ENCODE results near the gene AGA. TPM values are rescaled to one million over a fixed set of nuclear protein-coding genes. Genes with fewer than 3 reads are reported as not detected.

The AGA gene
- total RNA-seq, 1 donor from 2014 or later = 27.7 TPM

- TF ChIP-seq CTCF (conservative IDR thresholded peaks at IDR 0.05; ENCODE audit: low read depth, low read length) = no peak
- H3K4me3 ChIP-seq (ENCODE audit: low read depth, low read length) = no peak overlapping the region
- DNase-seq (ENCODE audit: low read depth) = no peak
These were observed 31.7 kb downstream of the AGA start for GRCh38 chr4:177410566-177410965.

- no peak for DNase-seq (ENCODE audit: low read depth)
- no peak overlapping the region for H3K4me3 ChIP-seq (ENCODE audit: low read depth, low read length)
- TF ChIP-seq CTCF (conservative IDR thresholded peaks at IDR 0.05; ENCODE audit: low read depth, low read length) = no peak
These were observed 34.2 kb downstream of the AGA start for GRCh38 chr4:177408023-177408422.

GRCh38 chr4:177405508-177405907, 36.7 kb downstream of the AGA start:
- TF ChIP-seq CTCF (conservative IDR thresholded peaks at IDR 0.05; ENCODE audit: low read depth, low read length) = no peak
- no peak overlapping the region for H3K4me3 ChIP-seq (ENCODE audit: low read depth, low read length)
- no peak for DNase-seq (ENCODE audit: low read depth)

- no peak overlapping the region for H3K4me3 ChIP-seq (ENCODE audit: low read depth, low read length)
- peak; percentile 25 for DNase-seq (ENCODE audit: low read depth)
- TF ChIP-seq CTCF (conservative IDR thresholded peaks at IDR 0.05; ENCODE audit: low read depth, low read length) = no peak
These were observed 37.3 kb downstream of the AGA start for GRCh38 chr4:177404986-177405385.

GRCh38 chr4:177404342-177404741, 37.9 kb downstream of the AGA start:
- no peak for DNase-seq (ENCODE audit: low read depth)
- TF ChIP-seq CTCF (conservative IDR thresholded peaks at IDR 0.05; ENCODE audit: low read depth, low read length) = no peak
- no peak overlapping the region for H3K4me3 ChIP-seq (ENCODE audit: low read depth, low read length)

GRCh38 chr4:177403746-177404145, 38.5 kb downstream of the AGA start:
- TF ChIP-seq CTCF (conservative IDR thresholded peaks at IDR 0.05; ENCODE audit: low read depth, low read length) = no peak
- H3K4me3 ChIP-seq (ENCODE audit: low read depth, low read length) = no peak overlapping the region
- no peak for DNase-seq (ENCODE audit: low read depth)

GRCh38 chr4:177401658-177402273, 40.5 kb downstream of the AGA start:
- no peak for TF ChIP-seq CTCF (conservative IDR thresholded peaks at IDR 0.05; ENCODE audit: low read depth, low read length)
- DNase-seq (ENCODE audit: low read depth) = no peak
- H3K4me3 ChIP-seq (ENCODE audit: low read depth, low read length) = no peak overlapping the region

All from epithelial cell of proximal tubule (primary cell).